IPS-NIHi7 (cell line): ENCODE measurements around the gene KRTAP17-1.
"Not testable (repeated sequence)": the region's sequence is repeated elsewhere in the genome, so short reads cannot be mapped to it uniquely, and the experiment has no call there.

Experiments used
- DNase-seq: peaks from one replicate; pipeline ENCODE4 v3.0.0; 2012; ENCODE audit warnings: mixed read lengths; ENCODE audit errors: extremely low spot score

KRTAP17-1 gene

DNA sequence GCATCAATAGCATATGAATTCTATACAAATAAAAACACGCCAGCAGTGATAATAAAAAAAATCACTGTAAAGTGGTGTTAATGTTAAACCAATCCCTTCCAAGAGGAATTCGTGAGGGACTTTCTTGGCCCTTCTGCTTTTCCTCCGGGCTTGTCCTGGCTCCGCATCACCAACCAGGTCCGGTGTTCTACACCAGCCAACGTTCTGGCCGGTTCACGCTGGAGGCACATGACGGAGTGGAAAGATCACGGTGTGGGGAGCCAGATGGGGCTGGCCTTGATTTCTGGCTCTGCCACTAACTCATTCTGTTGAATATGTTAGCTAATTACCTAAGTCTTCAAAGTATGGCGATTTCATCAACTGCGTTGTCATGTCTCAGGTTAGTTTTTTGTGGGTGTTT, 11.4 kb downstream of the KRTAP17-1 start:
- no peak for DNase-seq

DNA sequence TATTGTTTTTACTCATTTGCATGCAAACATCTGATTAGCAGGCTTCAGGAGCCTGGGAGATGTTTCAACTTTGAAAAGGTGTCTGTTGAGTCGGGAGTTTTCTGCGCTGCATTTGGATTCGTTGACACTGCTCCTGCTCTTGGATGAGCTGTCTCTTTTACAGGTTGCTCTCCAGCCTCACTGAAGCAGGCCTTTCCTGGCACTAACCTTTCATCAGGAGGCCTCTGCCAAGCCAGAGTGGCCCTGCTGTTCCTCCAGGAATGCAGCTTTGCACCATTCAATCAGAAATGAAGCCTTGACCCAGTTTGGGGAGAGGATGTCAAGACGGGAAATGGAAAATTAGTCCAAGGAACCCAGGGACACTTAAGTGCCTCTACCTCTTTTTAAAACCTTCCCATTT, 12.5 kb downstream of the KRTAP17-1 start:
- DNase-seq = no peak

- no peak for DNase-seq
These were observed 13.3 kb downstream of the KRTAP17-1 start, which contains the start of gene KRTAP29-1 for GRCh38 chr17:41301916-41302901. Gene KRTAP29-1 (minus strand): TSS chr17:41302851. CDS start chr17:41302851, 0 bp downstream.

DNA sequence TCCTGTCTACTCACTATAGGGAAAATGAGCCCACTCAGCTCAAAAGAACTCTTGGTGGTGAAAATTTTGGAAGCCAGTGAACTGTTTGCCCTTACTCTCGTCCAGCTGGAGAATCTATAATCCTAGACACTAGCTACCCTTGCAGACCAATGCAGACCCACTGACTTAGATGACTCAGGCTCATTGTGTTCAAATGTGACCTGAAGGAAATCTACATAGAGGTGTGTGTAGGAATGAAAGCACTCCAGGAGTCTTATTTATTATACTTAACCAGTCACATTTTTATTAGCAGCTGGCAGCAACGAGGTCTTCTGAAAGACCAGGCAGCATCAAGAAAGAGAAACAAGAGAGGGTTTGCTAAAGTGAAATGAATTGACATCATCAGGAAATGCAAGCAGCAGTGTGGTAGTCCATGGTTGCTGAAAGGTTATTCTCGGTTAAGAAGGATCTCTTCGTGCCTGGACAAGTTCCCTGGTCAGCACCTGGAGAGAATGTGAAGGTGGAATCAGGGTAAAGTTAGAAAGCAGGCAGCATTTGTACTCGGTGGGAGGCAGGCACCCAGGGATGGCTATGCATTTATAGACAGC, 14.2 kb downstream of the KRTAP17-1 start:
- no peak for DNase-seq

DNA sequence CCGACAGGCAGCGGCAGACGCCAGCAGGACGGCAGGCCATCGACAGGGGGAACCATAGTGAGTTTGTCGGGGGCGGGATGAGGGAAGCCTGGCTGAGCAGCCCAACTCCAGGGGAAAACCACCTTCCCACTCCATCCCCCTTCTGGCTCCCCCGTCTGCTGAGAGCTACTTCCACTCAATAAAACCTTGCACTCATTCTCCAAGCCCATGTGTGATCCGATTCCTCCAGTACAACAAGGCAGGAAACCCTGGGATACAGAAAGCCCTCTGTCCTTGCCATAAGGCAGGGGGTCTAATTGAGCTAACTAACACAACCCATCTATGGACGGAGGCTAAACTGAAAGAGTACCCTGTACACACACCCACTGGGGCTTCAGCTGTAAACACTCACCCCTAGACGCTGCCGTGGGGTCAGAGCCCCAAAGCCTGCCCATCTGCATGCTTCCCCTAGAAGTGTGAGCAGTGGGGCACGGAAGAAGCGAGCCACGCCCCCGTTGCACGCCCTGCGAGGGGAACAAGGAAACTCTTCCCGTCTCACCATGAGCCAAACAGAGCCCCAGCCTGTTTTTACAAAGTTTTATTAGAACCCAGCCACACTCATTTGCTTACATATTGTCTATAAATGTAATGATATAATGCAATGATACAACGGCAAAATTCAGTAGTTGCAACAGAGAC, 16.9 kb downstream of the KRTAP17-1 start:
- DNase-seq = no peak

- DNase-seq = no peak
These were observed 18.7 kb downstream of the KRTAP17-1 start for GRCh38 chr17:41296846-41297245.

DNA sequence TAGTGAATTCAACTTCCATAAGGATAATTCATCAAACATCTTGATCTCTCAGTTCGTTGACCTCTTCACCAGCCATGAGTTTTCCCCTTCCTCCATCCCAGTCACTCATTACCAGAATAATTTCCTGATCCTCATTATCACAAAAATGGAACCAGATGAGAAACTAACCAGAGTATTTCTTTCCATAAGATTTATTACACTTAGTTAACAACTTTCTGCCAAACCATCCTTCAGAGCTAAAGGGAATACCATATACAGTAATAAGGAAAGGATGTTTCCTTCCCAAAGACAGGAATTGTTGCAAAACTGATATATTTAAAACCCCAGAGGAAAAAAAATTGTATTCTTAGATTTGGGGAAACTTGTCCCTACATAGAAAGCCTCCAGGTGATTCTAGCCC, 21.5 kb downstream of the KRTAP17-1 start:
- peak; percentile 0 for DNase-seq

- DNase-seq = peak; percentile 0
These were observed 28.5 kb downstream of the KRTAP17-1 start for GRCh38 chr17:41287050-41287449.

GRCh38 chr17:41284546-41284945, 31.0 kb downstream of the KRTAP17-1 start:
- peak; percentile 5 for DNase-seq

- peak; percentile 4 for DNase-seq
These were observed 31.5 kb downstream of the KRTAP17-1 start for GRCh38 chr17:41284043-41284442.

GRCh38 chr17:41278176-41278955, 37.1 kb downstream of the KRTAP17-1 start:
- no peak for DNase-seq

GRCh38 chr17:41275648-41276190, 39.8 kb downstream of the KRTAP17-1 start, which contains the start of gene KRTAP9-7:
Gene KRTAP9-7 (plus strand): TSS chr17:41275698. CDS start chr17:41275698, 0 bp downstream.
- peak; percentile 1 for DNase-seq

DNA sequence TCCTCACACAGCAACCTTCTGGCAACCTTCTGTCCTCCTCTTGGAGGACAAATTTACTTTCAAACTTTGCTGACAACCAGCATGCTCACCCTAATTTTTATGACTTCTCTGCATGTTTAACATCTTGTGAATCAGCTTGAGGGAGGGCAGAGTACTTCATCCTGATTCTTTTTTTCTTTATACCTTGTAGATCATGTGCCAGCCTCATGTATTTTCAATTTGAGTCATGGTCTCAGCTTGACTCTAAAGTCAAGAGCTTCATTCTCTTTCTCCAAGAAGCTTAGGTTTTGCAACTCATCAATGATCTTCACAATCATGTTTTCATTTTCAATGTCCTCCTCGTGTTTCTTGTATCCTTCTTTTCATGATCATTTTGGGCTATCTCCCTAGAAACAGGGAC, 43.7 kb downstream of the KRTAP17-1 start:
- no peak for DNase-seq

DNA sequence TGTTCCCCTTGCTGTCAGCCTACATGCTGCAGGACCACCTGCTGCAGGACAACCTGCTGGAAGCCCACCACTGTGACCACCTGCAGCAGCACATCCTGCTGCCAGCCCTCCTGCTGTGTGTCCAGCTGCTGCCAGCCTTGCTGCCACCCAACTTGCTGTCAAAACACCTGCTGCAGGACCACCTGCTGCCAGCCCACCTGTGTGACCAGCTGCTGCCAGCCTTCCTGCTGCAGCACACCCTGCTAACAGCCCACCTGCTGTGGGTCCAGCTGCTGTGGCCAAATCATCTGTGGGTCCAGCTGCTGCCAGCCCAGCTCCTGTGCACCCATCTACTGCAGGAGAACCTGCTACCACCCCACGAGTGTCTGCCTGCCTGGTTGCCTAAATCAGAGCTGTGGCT, 44.2 kb downstream of the KRTAP17-1 start:
- not testable (repeated sequence) for DNase-seq

GRCh38 chr17:41267711-41268110, 47.8 kb downstream of the KRTAP17-1 start:
- no peak for DNase-seq

DNA sequence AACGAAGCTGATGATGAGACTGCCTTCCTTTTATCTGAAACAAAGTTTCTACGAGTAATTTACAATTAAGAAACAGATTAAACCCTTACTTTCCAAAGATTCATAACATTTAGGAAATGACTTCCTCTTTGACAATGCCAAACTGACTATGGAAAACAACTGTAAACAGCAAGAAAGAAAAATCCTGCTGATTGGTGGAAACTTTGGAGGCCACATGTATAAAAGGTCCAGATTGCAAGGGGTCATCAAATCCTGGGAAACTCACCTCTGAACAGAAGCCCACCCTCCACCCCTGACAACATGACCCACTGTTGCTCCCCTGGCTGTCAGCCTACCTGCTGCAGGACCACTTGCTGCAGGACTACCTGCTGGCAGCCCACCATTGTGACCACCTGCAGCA, 50.4 kb downstream of the KRTAP17-1 start, which contains the start of gene KRTAP9-6:
KRTAP9-6 (plus strand) TSS at position 301 of the 400 bp plus-strand sequence; CDS start at position 301, 0 bp downstream.
- DNase-seq = no peak
